Fibroblast of pulmonary artery (primary cell): ENCODE data around the gene INTS4.
"Not testable (repeated sequence)": the region's sequence is repeated elsewhere in the genome, so short reads cannot be mapped to it uniquely, and the experiment has no call there.

Source experiments
- DNase-seq: peaks from one replicate; pipeline ENCODE4 v3.0.0-alpha.2; 2010; ENCODE audit warnings: low read depth
- H3K4me3 ChIP-seq: replicated peaks from 2 replicates; pipeline ENCODE4 v1.5.1; 2011; ENCODE audit warnings: low read depth, mild to moderate bottlenecking, control low read depth, low read length, moderate library complexity
- TF ChIP-seq, protein P1 (sequence below): IDR thresholded peaks from 2 replicates; pipeline ENCODE4 v1.5.1; 2011; ENCODE audit warnings: mild to moderate bottlenecking, control low read depth, low read length, inconsistent platforms; ENCODE audit errors: missing control alignments

INTS4 gene

DNA sequence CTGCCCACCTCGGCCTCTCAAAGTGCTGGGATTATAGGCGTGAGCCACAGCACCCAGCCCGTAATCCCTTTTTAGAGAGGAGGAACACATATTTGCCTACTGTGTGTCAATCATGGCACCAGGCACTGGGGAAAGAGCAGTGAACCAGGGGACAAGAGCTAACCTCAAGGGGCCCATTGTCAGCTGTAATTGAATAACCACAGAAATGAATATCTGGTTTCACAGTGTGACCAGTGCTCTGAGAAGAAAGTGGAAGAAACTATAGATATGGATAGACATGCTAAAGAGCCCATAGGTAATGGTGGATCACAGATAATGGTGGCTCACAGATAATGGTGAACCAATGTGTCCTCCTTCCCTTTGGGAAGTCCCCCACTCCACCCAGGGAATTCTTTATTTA lies 37.2 kb upstream of the INTS4 start:
- no peak for DNase-seq
- no peak overlapping the region for H3K4me3 ChIP-seq
- TF ChIP-seq, protein P1, sequence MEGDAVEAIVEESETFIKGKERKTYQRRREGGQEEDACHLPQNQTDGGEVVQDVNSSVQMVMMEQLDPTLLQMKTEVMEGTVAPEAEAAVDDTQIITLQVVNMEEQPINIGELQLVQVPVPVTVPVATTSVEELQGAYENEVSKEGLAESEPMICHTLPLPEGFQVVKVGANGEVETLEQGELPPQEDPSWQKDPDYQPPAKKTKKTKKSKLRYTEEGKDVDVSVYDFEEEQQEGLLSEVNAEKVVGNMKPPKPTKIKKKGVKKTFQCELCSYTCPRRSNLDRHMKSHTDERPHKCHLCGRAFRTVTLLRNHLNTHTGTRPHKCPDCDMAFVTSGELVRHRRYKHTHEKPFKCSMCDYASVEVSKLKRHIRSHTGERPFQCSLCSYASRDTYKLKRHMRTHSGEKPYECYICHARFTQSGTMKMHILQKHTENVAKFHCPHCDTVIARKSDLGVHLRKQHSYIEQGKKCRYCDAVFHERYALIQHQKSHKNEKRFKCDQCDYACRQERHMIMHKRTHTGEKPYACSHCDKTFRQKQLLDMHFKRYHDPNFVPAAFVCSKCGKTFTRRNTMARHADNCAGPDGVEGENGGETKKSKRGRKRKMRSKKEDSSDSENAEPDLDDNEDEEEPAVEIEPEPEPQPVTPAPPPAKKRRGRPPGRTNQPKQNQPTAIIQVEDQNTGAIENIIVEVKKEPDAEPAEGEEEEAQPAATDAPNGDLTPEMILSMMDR, result no peak

DNA sequence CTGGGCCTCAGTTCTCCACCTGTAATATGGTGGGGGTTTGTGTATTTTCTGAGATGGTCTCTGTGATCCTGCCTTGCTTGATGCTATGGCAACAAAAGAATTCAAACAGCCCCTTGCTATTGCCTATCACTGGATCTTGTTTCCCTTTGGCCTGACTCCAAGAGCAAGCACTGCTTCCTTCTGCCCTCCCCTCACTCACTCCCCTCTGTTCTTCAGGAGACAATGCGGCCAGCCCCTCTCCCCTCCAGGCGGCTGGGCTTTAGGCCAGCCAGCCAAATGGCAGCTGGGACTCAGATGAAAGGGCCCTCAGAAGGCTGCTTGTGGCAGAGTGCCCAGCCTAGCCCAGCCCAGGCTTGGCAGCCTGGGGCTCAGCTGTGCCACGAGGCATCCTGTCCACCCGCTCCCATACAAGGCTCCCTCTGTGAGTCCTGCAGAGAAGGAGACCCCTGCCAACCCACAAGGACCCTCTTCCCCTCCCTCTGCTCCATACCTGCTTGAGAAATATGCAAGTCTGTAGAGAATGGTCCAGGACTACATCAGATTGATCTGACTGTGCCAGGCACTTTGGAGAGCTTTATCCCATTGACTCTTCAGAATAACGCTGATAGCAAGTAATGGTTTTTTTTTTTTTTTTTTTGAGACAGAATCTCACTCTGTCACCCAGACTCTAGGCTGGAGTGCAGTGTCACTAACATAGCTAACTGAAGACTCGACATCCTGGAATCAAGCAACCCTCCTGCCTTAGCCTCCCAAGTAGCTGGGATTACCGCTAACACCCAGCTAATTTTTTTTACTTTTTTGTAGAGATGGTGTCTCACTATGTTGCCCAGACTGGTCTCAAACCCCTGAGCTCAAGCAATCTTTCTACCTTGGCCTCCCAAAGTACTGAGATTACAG lies 36.2 kb upstream of the INTS4 start:
- TF ChIP-seq, protein P1, result no peak
- no peak overlapping the region for H3K4me3 ChIP-seq
- DNase-seq, result peak; percentile 89

DNA sequence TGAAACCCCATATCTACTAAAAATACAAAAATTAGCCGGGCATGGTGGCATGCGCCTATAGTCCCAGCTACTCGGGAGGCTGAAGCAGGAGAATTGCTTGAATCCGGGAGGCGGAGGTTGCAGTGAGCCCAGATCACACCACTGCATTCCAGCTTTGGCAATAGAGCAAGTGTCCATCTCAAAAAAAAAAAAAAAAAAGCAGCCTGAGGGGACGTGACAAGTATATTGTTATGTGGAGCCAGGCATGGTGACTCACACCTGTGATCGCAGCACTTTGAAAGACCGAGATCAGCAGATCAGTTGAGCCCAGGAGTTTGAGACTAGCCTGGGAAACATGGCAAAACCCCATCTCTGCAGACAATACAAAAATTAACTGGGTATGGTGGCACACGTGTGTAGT lies 34.0 kb upstream of the INTS4 start:
- H3K4me3 ChIP-seq, DNase-seq: not testable (repeated sequence)

DNA sequence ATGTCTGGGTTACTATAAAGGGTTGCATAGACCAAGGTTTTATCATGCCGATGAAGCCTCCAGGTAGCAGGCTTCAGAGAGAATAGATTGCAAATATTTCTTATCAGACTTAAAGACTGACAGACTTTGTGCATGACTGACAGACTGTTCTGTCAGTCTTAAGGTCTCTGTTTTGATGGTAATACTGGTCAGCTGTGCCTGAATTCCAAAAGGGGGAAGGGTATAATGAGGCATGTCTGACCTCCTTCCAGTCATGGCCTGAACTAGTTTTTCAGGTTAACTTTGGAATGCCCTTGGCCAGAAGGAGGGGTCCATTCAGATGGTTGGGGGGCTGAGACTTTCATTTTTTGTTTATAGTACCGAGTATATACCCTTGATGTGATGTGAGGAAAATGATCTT lies 33.3 kb upstream of the INTS4 start:
- DNase-seq, result no peak
- TF ChIP-seq, protein P1, result no peak
- H3K4me3 ChIP-seq, result no peak overlapping the region

DNA sequence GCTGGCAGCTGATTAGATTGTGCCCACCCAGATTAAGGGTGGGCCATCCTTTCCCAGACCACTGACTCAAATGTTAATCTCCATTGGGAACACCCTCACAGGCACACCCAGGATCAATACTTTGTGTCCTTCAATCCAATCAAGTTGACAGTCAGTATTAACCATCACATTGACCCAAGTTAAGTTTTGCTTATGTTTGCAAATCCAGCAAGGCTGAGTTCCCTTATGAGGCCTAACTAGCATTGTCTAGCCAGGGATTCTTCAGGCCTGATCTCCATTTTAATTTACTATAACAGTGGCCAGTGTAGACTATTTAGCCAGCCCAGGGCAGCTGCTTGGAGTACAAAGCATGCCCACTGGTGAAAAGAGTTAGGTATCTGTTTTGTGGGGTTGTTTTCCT lies 30.9 kb upstream of the INTS4 start:
- TF ChIP-seq, protein P1, result no peak
- no peak for DNase-seq
- no peak overlapping the region for H3K4me3 ChIP-seq

DNA sequence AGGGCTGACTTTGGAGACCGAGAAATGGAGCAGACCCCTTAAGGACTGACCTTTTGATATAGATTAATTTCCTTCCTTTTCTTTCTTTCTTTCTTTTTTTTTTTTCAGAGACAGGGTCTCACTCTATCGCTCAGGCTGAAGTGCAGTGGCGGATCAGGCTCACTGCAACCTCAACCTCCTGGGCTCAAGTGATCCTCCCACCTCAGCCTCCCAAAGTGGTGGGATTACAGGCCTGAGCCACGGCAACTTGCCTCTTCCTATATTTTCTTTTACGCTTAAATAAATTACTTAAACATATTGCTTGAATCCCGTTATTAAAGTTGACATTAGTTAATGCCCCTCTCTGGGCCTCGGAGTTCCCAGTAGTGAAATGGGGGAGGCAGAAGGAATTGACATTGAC lies 29.0 kb upstream of the INTS4 start:
- no peak for DNase-seq
- TF ChIP-seq, protein P1, result no peak
- H3K4me3 ChIP-seq, result peak overlapping the region; percentile 52

DNA sequence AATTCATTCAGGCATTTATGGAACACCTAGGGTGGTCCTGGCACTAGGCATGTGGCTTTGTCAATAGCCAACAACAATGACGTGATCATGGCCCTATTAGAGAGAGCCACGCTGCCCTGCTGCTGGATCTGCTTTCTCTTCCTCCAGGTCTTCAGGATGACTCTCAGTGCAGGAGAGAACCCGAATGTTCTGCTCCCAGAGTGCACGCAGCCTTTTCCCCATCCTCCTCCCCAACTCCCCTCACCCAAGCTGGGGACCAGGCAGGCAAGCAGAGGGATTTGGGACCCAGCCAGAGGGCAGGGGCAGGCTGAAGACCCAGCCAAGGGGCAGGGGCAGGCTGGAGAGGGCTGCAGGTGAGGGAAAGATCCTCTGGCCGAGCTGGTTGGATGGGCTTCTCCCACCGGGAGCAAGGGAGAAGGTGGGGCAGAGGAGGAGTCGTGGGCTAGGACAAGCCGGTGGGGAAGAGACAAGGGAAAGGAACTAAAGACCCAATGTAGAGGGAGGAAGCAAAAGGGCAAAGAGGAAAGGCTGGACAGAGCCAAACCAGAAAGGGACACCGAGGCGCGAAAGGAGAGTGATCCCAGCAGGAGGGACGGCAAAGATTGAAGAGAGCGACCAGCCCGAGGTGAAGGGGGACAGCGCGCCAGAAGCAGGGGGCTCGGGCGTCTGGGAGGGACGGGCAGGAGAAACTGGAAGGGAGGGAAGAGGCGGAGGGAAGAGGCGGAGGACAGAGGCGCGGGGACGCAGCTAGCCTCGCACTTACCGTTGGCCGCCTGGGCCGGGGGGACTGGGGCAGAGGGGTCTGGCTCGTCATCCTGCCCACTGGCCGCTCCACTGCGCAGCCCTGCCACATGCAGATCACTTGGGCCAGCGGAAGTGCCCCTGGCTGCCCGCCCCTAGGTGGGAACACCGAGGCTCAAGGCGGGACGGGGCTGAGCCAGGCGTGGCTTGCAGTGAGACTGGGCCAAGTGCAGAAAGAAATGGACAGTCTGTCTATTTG lies 28.2 kb upstream of the INTS4 start, which contains the start of gene KCTD14:
Gene KCTD14, minus strand, starts transcription at position 880 of the 1,000 bp plus-strand sequence. Its CDS starts 27 bp downstream, at position 853.
- TF ChIP-seq, protein P1, result no peak
- peak within 1 kb of the TSS; percentile 52 for H3K4me3 ChIP-seq
- no peak for DNase-seq
